Osteocyte (in vitro differentiated cells): Measurements from ENCODE around the gene MTA1. TPM values are rescaled to one million over a fixed set of nuclear protein-coding genes. Genes with fewer than 3 reads are reported as not detected.

Experiments used
- DNase-seq: peaks from one replicate; pipeline ENCODE4 v3.0.0; 2021; ENCODE audit warnings: mixed read lengths; ENCODE audit not compliant: unreplicated experiment; ENCODE audit errors: extremely low spot score
- H3K27ac Mint-ChIP-seq: one replicate; pipeline ENCODE4 v1.8.0; 2021; ENCODE audit warnings: mild to moderate bottlenecking, mixed read lengths; ENCODE audit not compliant: unreplicated experiment
- H3K27me3 Mint-ChIP-seq: one replicate; pipeline ENCODE4 v1.8.0; 2021; ENCODE audit warnings: mixed read lengths; ENCODE audit not compliant: unreplicated experiment
- H3K36me3 Mint-ChIP-seq: one replicate; pipeline ENCODE4 v1.8.0; 2021; ENCODE audit warnings: mixed read lengths; ENCODE audit not compliant: unreplicated experiment
- H3K4me1 Mint-ChIP-seq: one replicate; pipeline ENCODE4 v1.8.0; 2021; ENCODE audit warnings: mixed read lengths; ENCODE audit not compliant: unreplicated experiment
- H3K4me3 Mint-ChIP-seq: one replicate; pipeline ENCODE4 v1.8.0; 2021; ENCODE audit warnings: mild to moderate bottlenecking, moderate library complexity, mixed read lengths; ENCODE audit not compliant: unreplicated experiment
- H3K9me3 Mint-ChIP-seq: one replicate; pipeline ENCODE4 v1.8.0; 2021; ENCODE audit warnings: mixed read lengths; ENCODE audit not compliant: unreplicated experiment
- total RNA-seq: library from RNA; stranded (reverse); gene quantifications from 2 replicates; pipeline ENCODE4 v1.2.1, GENCODE V29; 2021
- TF ChIP-seq, protein P1 (sequence below): fragments of 200-600 bp; sonication (generic); IDR thresholded peaks from 2 replicates; pipeline ENCODE4 v1.5.0; 2021; ENCODE audit warnings: antibody characterized with exemption, mild to moderate bottlenecking, moderate library complexity

The MTA1 gene
- total RNA-seq, 1 donor from 2014 or later: 132 TPM

DNA sequence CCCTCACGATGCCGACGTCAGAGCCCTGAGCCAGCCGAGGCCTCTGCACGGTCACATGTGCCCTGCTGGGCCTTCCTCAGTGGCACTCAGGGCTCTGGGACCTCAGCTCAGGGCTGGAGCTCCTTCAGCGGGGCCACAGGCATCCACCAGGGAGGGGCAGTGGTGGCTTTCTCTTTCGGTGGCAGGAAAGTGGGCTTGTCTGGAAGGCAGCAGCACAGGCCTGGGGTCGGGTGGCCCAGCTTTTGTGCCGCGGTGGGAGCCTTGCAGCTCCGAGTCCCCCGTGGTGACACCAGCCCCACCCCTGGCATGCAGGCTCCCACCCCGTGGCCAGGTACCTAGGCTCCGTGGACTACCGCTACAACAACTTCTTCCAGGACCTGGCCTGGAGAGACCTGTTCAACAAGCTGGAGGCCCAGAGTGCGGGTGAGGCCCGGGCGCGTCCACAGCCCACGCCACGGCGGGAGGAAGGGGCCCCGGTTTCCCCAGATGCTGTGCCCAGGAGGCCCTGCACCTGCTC lies 35.5 kb upstream of the MTA1 start:
- no peak overlapping the region for H3K4me3 Mint-ChIP-seq
- no peaks in the 10 kb centered on the region for H3K4me1 Mint-ChIP-seq
- no peaks in the 10 kb centered on the region for H3K27me3 Mint-ChIP-seq
- no peaks in the 10 kb centered on the region for H3K9me3 Mint-ChIP-seq
- no peak for DNase-seq
- TF ChIP-seq, protein P1, sequence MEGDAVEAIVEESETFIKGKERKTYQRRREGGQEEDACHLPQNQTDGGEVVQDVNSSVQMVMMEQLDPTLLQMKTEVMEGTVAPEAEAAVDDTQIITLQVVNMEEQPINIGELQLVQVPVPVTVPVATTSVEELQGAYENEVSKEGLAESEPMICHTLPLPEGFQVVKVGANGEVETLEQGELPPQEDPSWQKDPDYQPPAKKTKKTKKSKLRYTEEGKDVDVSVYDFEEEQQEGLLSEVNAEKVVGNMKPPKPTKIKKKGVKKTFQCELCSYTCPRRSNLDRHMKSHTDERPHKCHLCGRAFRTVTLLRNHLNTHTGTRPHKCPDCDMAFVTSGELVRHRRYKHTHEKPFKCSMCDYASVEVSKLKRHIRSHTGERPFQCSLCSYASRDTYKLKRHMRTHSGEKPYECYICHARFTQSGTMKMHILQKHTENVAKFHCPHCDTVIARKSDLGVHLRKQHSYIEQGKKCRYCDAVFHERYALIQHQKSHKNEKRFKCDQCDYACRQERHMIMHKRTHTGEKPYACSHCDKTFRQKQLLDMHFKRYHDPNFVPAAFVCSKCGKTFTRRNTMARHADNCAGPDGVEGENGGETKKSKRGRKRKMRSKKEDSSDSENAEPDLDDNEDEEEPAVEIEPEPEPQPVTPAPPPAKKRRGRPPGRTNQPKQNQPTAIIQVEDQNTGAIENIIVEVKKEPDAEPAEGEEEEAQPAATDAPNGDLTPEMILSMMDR: no peak
- H3K27ac Mint-ChIP-seq: no peak overlapping the region
- peaks cover 15% of the 10 kb centered on the region for H3K36me3 Mint-ChIP-seq

DNA sequence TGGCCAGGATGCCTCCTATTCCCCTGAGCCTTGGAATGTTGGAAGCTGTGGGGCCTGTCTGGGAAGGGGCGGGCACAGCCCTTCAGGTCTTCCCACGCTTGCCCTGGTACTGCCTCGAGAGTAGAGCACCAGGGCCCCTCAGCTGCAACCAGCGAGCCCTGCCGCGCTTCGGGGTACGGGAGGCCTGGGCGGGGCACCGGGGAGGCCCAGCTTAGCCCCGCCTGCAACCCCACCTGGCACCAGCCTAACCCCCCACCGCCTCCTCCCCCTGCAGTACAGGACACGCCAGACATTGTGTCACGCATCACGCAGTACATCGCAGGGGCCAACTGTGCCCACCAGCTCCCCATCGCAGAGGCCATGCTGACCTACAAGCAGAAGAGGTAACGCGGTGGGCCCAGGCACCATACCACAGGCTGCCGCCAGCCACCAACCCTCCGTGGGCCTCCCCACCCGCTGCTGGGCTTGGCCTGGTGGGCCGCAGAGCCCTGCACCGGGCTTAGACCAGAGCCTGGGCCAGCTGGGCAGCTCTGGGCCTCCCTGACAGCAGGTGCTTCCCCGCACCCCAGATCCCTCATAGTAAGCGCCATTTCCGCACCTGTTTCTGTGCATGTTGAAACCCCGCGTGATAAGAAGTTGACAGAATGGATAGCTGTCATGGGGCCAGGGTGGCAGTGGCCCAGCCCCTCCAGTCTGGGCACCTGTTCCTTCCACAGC lies 34.9 kb upstream of the MTA1 start:
- H3K36me3 Mint-ChIP-seq: peaks cover 15% of the 10 kb centered on the region
- no peak overlapping the region for H3K4me3 Mint-ChIP-seq
- TF ChIP-seq, protein P1: no peak
- H3K4me1 Mint-ChIP-seq: no peaks in the 10 kb centered on the region
- no peaks in the 10 kb centered on the region for H3K27me3 Mint-ChIP-seq
- H3K9me3 Mint-ChIP-seq: no peaks in the 10 kb centered on the region
- H3K27ac Mint-ChIP-seq: no peak overlapping the region
- DNase-seq: no peak

- DNase-seq: no peak
- Mint-ChIP-seq H3K4me3 (no peak overlapping the region), H3K27ac (no peak overlapping the region), H3K9me3 (no peaks in the 10 kb centered on the region), H3K36me3 (peaks cover 15% of the 10 kb centered on the region), H3K4me1 (no peaks in the 10 kb centered on the region), H3K27me3 (no peaks in the 10 kb centered on the region)
- TF ChIP-seq, protein P1: no peak
Observed at GRCh38 chr14:105385322-105385637, 34.3 kb upstream of the MTA1 start.

- no peak overlapping the region for H3K27ac Mint-ChIP-seq
- peaks cover 15% of the 10 kb centered on the region for H3K36me3 Mint-ChIP-seq
- no peak for DNase-seq
- H3K4me1 Mint-ChIP-seq: no peaks in the 10 kb centered on the region
- H3K27me3 Mint-ChIP-seq: no peaks in the 10 kb centered on the region
- no peaks in the 10 kb centered on the region for H3K9me3 Mint-ChIP-seq
- TF ChIP-seq, protein P1: no peak
- H3K4me3 Mint-ChIP-seq: no peak overlapping the region
Observed at GRCh38 chr14:105385698-105386365, 33.8 kb upstream of the MTA1 start.
